GM18519 (cell line): ENCODE results near the gene KCNQ1OT1.

ENCODE experiments used
- ATAC-seq: cut with Tn5 transposase; IDR thresholded peaks from one replicate; pipeline ENCODE4 v1.9.1; 2021; ENCODE audit warnings: mild to moderate bottlenecking, moderate library complexity; ENCODE audit not compliant: unreplicated experiment, low FRiP score

KCNQ1OT1 gene

GRCh38 chr11:2586087-2586792, 113.6 kb downstream of the KCNQ1OT1 start:
- no peak for ATAC-seq

GRCh38 chr11:2585566-2586086, 114.2 kb downstream of the KCNQ1OT1 start:
- no peak for ATAC-seq

GRCh38 chr11:2584812-2585565, 114.8 kb downstream of the KCNQ1OT1 start:
- ATAC-seq = no peak

- ATAC-seq = no peak
These were observed 115.4 kb downstream of the KCNQ1OT1 start for GRCh38 chr11:2584434-2584811.

GRCh38 chr11:2583605-2583958, 116.2 kb downstream of the KCNQ1OT1 start:
- ATAC-seq = no peak

GRCh38 chr11:2582946-2583604, 116.7 kb downstream of the KCNQ1OT1 start:
- ATAC-seq = no peak

- no peak for ATAC-seq
These were observed 117.3 kb downstream of the KCNQ1OT1 start for GRCh38 chr11:2582351-2582945.

- no peak for ATAC-seq
These were observed 117.9 kb downstream of the KCNQ1OT1 start for GRCh38 chr11:2581931-2582350.

DNA sequence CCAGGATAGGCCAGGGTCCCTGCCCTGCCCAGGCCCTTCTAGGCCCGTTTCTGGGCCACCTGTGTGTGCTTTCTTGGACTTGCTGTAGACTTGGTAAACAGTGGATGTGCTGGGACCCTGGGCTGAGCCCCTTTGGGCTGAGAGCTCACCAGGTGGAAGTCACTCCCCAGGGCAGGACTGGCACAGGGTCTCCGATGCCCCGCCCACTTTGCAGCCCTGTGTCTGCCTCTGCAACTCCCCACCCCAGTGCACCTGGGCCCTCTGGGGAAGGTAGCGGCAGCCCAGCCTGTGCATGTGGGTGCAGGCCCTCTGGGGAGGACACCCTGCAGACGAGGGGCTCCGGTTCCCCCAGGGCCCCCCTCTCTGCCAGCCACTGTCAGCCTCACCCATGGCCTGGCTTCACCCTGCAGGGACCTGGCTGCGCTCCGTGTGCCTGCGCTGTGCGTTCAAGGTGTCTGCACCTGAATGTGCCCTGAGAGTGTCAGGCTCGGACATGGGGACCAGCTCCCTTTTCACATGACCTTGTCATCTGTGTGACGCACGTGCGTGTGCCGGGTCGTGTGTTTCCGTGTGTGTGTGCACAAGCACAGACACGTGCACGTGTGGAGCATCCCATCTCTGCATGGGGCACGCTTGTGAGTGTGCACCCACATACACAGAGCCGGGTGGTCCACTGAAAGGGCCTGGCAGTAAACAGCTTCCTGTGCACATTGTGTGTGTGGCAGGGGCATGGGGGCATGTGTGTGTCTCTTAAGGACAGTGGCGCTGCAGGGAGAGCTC, 118.5 kb downstream of the KCNQ1OT1 start:
- no peak for ATAC-seq

DNA sequence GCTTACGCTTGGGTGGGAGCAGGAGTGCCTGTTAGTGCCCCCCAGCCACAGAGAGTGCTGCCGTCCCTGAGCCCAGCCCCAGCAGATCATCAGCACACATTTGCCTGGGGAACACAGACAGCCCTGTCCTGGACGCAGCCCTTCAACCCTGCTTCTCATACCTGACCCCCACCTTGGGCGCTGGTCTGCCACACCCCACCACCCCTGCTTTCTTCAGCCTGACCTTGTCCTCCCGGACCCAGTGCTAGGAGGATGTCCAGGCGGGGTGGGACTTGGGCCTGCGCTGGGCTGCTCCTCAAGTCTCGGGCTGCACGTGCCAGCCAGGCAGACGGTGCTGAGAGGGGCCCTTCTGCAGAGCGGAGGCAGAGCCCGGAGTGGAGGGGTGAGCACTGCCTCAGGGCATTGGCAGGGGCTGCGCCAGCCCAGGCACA, 119.2 kb downstream of the KCNQ1OT1 start:
- ATAC-seq = no peak

- no peak for ATAC-seq
These were observed 119.8 kb downstream of the KCNQ1OT1 start for GRCh38 chr11:2580061-2580421.

- no peak for ATAC-seq
These were observed 120.3 kb downstream of the KCNQ1OT1 start for GRCh38 chr11:2579315-2580060.

DNA sequence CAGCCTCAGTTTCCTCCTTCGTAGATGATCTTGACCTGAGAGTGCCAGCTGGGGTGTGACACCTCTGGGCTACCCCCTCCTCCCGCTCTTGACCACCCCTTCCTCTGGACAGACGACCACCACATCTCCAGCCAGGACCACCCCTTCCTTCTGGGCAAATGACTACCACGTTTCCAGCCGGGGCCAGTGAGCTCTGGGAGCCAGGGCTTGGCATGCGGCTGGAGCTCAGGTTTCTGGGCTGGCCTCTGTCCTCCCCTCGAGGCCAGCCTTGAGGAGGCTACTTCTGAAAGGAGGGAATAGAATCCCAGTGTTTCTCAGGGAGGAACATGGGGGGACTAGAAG, 120.9 kb downstream of the KCNQ1OT1 start:
- ATAC-seq = no peak

GRCh38 chr11:2577991-2578928, 121.5 kb downstream of the KCNQ1OT1 start:
- ATAC-seq = no peak

DNA sequence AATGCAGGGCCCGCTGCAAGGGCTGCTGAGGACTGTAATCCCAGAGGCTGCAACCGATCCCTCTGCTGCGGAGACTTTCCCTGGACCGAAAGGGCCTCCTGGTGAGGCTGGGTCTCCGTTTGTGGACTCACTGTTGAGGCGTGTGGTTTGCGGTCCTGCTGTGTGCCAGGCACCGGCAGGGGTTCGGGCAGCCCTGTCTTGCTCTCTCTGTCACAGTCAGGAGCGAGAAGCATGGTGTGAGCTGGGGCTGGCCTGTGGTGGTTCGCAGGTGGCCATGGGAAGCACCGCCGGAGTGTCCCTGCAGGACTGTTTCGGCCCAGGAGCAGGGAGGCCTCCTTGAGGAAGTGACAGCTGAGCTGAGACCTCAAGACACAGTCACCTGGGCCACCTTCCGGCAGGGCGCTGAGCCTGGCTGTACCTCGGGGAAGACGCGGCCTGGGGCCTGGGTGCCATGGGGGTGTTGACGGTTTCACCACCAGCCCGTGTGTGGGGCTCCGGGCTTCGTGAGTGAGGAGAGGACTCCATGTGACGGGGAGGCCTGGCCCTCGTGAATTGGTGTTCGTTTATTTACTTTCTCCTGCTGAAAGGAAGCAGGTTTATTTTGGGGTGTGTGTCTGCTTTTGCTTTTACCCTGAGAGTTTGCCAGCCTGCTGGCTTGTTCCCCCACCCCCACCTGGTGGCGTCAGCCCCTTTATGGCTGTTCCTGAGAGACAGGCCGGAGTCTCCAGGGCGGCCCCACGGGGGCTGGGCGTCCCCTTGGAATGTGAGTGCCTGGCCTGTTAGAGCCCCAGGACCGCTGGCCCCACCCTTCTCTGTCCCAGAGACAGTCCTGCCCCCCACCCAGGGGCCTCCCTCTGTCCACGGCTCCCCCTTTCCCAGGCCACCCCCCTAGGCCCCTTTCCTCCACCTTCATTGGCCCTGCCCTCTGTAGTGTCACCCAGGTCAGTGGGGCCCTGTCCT, 122.5 kb downstream of the KCNQ1OT1 start:
- no peak for ATAC-seq

DNA sequence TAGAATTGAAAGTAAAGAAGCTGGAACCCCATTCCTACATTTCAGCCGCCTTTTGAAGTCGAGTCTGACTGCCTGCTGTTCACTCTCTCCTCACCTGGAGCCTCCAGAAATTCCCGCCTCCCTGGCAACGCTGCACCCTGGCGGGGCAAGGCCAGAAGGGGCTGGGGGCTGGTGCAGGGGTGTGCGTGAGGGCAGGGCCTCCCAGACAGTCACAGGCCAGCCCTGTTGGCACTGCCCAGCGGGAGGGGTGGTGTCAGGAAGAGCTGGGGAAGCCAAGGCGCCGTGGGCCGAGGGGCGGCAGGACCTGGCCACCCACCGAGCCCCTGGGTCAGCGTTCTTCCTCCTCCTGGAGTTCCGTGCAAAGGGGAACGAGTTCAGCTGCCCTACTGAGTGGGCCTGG, 123.2 kb downstream of the KCNQ1OT1 start:
- ATAC-seq = no peak

- no peak for ATAC-seq
These were observed 123.7 kb downstream of the KCNQ1OT1 start for GRCh38 chr11:2576111-2576510.
